GM19324 (cell line): ENCODE data around the gene MYO18A.
"Not testable (repeated sequence)": the region's sequence is repeated elsewhere in the genome, so short reads cannot be mapped to it uniquely, and the experiment has no call there.

Experiments
- ATAC-seq: cut with Tn5 transposase; IDR thresholded peaks from one replicate; pipeline ENCODE4 v1.9.1; 2021; ENCODE audit warnings: mild to moderate bottlenecking, moderate library complexity; ENCODE audit not compliant: unreplicated experiment, low FRiP score

The MYO18A gene

GRCh38 chr17:29196769-29197515, 16.7 kb upstream of the MYO18A start:
- no peak for ATAC-seq

GRCh38 chr17:29195465-29196081, 15.4 kb upstream of the MYO18A start:
- ATAC-seq, result no peak

GRCh38 chr17:29194669-29195068, 14.5 kb upstream of the MYO18A start:
- no peak for ATAC-seq

- ATAC-seq, result no peak
Measured at GRCh38 chr17:29193146-29193545, 12.9 kb upstream of the MYO18A start.

- no peak for ATAC-seq
Measured at GRCh38 chr17:29190592-29191207, 10.5 kb upstream of the MYO18A start.

- ATAC-seq, result no peak
Measured at GRCh38 chr17:29190039-29190438, 9.8 kb upstream of the MYO18A start.

GRCh38 chr17:29189355-29189754, 9.2 kb upstream of the MYO18A start:
- ATAC-seq, result no peak

- no peak for ATAC-seq
Measured at GRCh38 chr17:29181226-29181625, 1.0 kb upstream of the MYO18A start.

- ATAC-seq, result no peak
Measured at GRCh38 chr17:29180788-29181160, 576 bp upstream of the MYO18A start.

GRCh38 chr17:29179232-29180033, 765 bp downstream of the MYO18A start:
- no peak for ATAC-seq

GRCh38 chr17:29178750-29179231, 1.4 kb downstream of the MYO18A start:
- ATAC-seq, result no peak

GRCh38 chr17:29177871-29178749, 2.1 kb downstream of the MYO18A start:
- no peak for ATAC-seq

- no peak for ATAC-seq
Measured at GRCh38 chr17:29177541-29177870, 2.7 kb downstream of the MYO18A start.

GRCh38 chr17:29176558-29177351, 3.4 kb downstream of the MYO18A start:
- no peak for ATAC-seq

GRCh38 chr17:29175349-29175748, 4.8 kb downstream of the MYO18A start:
- ATAC-seq, result no peak

- ATAC-seq, result no peak
Measured at GRCh38 chr17:29172589-29172988, 7.6 kb downstream of the MYO18A start.

GRCh38 chr17:29170682-29171081, 9.5 kb downstream of the MYO18A start:
- ATAC-seq, result no peak

GRCh38 chr17:29169806-29170591, 10.2 kb downstream of the MYO18A start:
- ATAC-seq, result no peak

GRCh38 chr17:29168759-29169126, 11.5 kb downstream of the MYO18A start:
- not testable (repeated sequence) for ATAC-seq
